HepG2 (cell line): ENCODE results near the gene SIRPA. TPM values are rescaled to one million over a fixed set of nuclear protein-coding genes. Genes with fewer than 3 reads are reported as not detected.

Experiments used
- CENPX ChIP-seq: sonication (generic); formaldehyde crosslinking; IDR thresholded peaks from 2 replicates; pipeline ENCODE4 v1.9.0; 2021; ENCODE audit warnings: mild to moderate bottlenecking, missing genetic modification reagents, moderate library complexity
- IRF2 ChIP-seq: IDR thresholded peaks from 2 replicates; pipeline ENCODE4 v1.6.1; 2018; ENCODE audit warnings: missing genetic modification reagents, missing compliant biosample characterization
- KLF6 ChIP-seq: IDR thresholded peaks from 2 replicates; pipeline ENCODE4 v1.8.0; 2016; ENCODE audit warnings: missing biosample characterization, missing genetic modification reagents
- MTF2 ChIP-seq: sonication (generic); formaldehyde crosslinking; IDR thresholded peaks from 2 replicates; pipeline ENCODE4 v1.5.0; 2020; ENCODE audit warnings: missing genetic modification reagents, borderline replicate concordance
- SMARCC2 ChIP-seq: fragments of 450-650 bp; IDR thresholded peaks from 2 replicates; pipeline ENCODE4 v1.6.1; 2017; ENCODE audit warnings: antibody characterized with exemption, mild to moderate bottlenecking
- SNAPC2 ChIP-seq: sonication (generic); formaldehyde crosslinking; IDR thresholded peaks from 2 replicates; pipeline ENCODE4 v1.8.1; 2022; ENCODE audit warnings: mild to moderate bottlenecking, missing genetic modification reagents
- ZFP90 ChIP-seq: sonication (generic); formaldehyde crosslinking; IDR thresholded peaks from 2 replicates; pipeline ENCODE4 v1.8.0; 2022; ENCODE audit warnings: missing genetic modification reagents, mild to moderate bottlenecking, inconsistent platforms, borderline replicate concordance
- ZFYVE20 ChIP-seq: sonication (generic); formaldehyde crosslinking; IDR thresholded peaks from 2 replicates; pipeline ENCODE4 v1.8.0; 2023; ENCODE audit warnings: low read depth, mild to moderate bottlenecking, moderate library complexity, missing genetic modification reagents, borderline replicate concordance
- ZNF17 ChIP-seq: sonication (generic); formaldehyde crosslinking; IDR thresholded peaks from 2 replicates; pipeline ENCODE4 v1.5.0; 2020; ENCODE audit warnings: mild to moderate bottlenecking, missing genetic modification reagents
- ZNF317 ChIP-seq: sonication (generic); formaldehyde crosslinking; IDR thresholded peaks from 2 replicates; pipeline ENCODE4 v1.5.0; 2020; ENCODE audit warnings: mild to moderate bottlenecking, missing genetic modification reagents
- ZNF33B ChIP-seq: sonication (generic); formaldehyde crosslinking; IDR thresholded peaks from 2 replicates; pipeline ENCODE4 v1.5.1; 2020; ENCODE audit warnings: mild to moderate bottlenecking, missing genetic modification reagents
- ZNF780A ChIP-seq: sonication (generic); formaldehyde crosslinking; IDR thresholded peaks from 2 replicates; pipeline ENCODE4 v1.8.0; 2022; ENCODE audit warnings: mild to moderate bottlenecking, missing genetic modification reagents, moderate library complexity
- polyA plus RNA-seq, 8 experiments: library from polyadenylated mRNA; depleted of rRNA in 3 of 8; stranded (reverse) in 7 of 8; unstranded in 1 of 8; fragments of >200 nt; fragmentation: Illumina TruSeq in 4 of 8; extraction: Trizol in 4 of 8; gene quantifications; 2 replicates each; pipeline versions ENCODE4 v1.2.1 to v1.2.3, GENCODE V29; 2011 to 2016; ENCODE audit warnings: low read depth in 4 of 8, missing spikeins in 1 of 8, mixed read lengths in 1 of 8; ENCODE audit not compliant: insufficient read depth in 1 of 8
- total RNA-seq, 5 experiments: library from RNA; depleted of rRNA; stranded (reverse); fragments of >200 nt; fragmentation: Illumina TruSeq; extraction: Trizol; gene quantifications; 2 replicates each; pipeline ENCODE4 v1.2.3, GENCODE V29; 2016; ENCODE audit warnings: low read depth in 1 of 5
- TF ChIP-seq, protein P1 (sequence below): sonication (generic); formaldehyde crosslinking; IDR thresholded peaks from 2 replicates; pipeline ENCODE4 v1.4.0; 2020; ENCODE audit warnings: missing genetic modification reagents, borderline replicate concordance
- TF ChIP-seq, protein P2 (sequence below): sonication (generic); formaldehyde crosslinking; conservative IDR thresholded peaks from 2 replicates; pipeline ENCODE4 v1.4.0; 2020; ENCODE audit warnings: missing genetic modification reagents
- TF ChIP-seq, protein P3 (sequence below): sonication (generic); formaldehyde crosslinking; IDR thresholded peaks from 2 replicates; pipeline ENCODE4 v1.8.1; 2023; ENCODE audit warnings: mild to moderate bottlenecking, missing genetic modification reagents, borderline replicate concordance
- TF ChIP-seq, protein P4 (sequence below): sonication (generic); formaldehyde crosslinking; IDR thresholded peaks from 2 replicates; pipeline ENCODE4 v1.5.0; 2020; ENCODE audit warnings: mild to moderate bottlenecking, missing genetic modification reagents
- TF ChIP-seq, protein P5 (sequence below): sonication (generic); formaldehyde crosslinking; IDR thresholded peaks from 2 replicates; pipeline ENCODE4 v1.4.0; 2020; ENCODE audit warnings: missing genetic modification reagents

SIRPA gene
- total and polyA plus RNA-seq, 2 of the 13 experiments (the other 11 are each of a cell fraction or from before 2014, with no cell fraction given): 7.2 to 17.6 TPM

DNA sequence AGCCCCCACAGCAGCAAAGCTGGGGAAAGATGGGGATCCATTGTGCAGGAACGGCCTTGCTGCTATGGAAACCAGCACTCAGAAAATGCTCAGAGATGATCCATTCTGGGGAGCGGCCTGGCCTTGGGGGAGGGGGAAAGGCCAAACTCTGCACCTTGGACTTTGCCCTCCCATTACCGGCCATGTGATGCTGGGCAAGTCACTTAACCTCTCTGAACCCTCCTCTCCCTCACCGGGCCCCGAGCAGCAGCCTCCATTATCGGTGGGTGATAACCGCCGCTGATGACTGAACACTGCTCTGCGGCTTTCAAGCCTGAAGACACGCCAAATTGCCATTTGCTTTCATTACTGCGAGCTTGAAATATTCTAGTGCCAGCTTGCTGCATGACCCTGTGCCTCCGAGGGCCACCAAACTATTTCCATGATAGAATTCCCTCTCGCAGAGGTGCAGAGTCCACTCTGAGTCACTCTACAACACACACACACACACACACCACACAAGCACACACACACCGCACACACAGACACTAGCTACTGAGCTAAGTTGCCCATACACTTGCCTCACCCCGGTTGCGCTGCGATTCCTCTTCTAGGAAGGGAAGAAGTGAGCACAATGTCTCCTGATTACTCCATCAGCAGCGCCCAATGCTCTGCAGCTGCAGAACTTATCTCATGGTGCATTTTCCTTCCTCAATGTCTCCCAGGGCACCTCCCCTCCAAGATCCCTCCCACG is 20.6 kb upstream of the SIRPA start (continued):
- TF ChIP-seq, protein P1, sequence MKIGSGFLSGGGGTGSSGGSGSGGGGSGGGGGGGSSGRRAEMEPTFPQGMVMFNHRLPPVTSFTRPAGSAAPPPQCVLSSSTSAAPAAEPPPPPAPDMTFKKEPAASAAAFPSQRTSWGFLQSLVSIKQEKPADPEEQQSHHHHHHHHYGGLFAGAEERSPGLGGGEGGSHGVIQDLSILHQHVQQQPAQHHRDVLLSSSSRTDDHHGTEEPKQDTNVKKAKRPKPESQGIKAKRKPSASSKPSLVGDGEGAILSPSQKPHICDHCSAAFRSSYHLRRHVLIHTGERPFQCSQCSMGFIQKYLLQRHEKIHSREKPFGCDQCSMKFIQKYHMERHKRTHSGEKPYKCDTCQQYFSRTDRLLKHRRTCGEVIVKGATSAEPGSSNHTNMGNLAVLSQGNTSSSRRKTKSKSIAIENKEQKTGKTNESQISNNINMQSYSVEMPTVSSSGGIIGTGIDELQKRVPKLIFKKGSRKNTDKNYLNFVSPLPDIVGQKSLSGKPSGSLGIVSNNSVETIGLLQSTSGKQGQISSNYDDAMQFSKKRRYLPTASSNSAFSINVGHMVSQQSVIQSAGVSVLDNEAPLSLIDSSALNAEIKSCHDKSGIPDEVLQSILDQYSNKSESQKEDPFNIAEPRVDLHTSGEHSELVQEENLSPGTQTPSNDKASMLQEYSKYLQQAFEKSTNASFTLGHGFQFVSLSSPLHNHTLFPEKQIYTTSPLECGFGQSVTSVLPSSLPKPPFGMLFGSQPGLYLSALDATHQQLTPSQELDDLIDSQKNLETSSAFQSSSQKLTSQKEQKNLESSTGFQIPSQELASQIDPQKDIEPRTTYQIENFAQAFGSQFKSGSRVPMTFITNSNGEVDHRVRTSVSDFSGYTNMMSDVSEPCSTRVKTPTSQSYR (CRISPR knock-in tag): peak; percentile 98
- TF ChIP-seq, protein P2, sequence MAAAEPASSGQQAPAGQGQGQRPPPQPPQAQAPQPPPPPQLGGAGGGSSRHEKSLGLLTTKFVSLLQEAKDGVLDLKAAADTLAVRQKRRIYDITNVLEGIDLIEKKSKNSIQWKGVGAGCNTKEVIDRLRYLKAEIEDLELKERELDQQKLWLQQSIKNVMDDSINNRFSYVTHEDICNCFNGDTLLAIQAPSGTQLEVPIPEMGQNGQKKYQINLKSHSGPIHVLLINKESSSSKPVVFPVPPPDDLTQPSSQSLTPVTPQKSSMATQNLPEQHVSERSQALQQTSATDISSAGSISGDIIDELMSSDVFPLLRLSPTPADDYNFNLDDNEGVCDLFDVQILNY (CRISPR knock-in tag): no peak
- TF ChIP-seq ZNF780A (CRISPR knock-in tag): no peak
- no peak for TF ChIP-seq ZNF17
- TF ChIP-seq ZFYVE20: no peak
- no peak for TF ChIP-seq ZNF33B (CRISPR knock-in tag)
- no peak for TF ChIP-seq SMARCC2
- TF ChIP-seq SNAPC2 (CRISPR knock-in tag): no peak
- TF ChIP-seq, protein P3, sequence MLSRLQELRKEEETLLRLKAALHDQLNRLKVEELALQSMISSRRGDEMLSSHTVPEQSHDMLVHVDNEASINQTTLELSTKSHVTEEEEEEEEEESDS (CRISPR knock-in tag): no peak
- no peak for TF ChIP-seq ZFP90 (CRISPR knock-in tag)
- TF ChIP-seq, protein P4, sequence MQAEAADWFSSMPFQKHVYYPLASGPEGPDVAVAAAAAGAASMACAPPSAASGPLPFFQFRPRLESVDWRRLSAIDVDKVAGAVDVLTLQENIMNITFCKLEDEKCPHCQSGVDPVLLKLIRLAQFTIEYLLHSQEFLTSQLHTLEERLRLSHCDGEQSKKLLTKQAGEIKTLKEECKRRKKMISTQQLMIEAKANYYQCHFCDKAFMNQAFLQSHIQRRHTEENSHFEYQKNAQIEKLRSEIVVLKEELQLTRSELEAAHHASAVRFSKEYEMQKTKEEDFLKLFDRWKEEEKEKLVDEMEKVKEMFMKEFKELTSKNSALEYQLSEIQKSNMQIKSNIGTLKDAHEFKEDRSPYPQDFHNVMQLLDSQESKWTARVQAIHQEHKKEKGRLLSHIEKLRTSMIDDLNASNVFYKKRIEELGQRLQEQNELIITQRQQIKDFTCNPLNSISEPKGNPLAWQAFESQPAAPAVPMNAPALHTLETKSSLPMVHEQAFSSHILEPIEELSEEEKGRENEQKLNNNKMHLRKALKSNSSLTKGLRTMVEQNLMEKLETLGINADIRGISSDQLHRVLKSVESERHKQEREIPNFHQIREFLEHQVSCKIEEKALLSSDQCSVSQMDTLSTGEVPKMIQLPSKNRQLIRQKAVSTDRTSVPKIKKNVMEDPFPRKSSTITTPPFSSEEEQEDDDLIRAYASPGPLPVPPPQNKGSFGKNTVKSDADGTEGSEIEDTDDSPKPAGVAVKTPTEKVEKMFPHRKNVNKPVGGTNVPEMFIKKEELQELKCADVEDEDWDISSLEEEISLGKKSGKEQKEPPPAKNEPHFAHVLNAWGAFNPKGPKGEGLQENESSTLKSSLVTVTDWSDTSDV (CRISPR knock-in tag): no peak
- no peak for TF ChIP-seq IRF2 (CRISPR knock-in tag)
- TF ChIP-seq KLF6 (CRISPR knock-in tag): no peak
- no peak for TF ChIP-seq CENPX (CRISPR knock-in tag)
- TF ChIP-seq, protein P5, sequence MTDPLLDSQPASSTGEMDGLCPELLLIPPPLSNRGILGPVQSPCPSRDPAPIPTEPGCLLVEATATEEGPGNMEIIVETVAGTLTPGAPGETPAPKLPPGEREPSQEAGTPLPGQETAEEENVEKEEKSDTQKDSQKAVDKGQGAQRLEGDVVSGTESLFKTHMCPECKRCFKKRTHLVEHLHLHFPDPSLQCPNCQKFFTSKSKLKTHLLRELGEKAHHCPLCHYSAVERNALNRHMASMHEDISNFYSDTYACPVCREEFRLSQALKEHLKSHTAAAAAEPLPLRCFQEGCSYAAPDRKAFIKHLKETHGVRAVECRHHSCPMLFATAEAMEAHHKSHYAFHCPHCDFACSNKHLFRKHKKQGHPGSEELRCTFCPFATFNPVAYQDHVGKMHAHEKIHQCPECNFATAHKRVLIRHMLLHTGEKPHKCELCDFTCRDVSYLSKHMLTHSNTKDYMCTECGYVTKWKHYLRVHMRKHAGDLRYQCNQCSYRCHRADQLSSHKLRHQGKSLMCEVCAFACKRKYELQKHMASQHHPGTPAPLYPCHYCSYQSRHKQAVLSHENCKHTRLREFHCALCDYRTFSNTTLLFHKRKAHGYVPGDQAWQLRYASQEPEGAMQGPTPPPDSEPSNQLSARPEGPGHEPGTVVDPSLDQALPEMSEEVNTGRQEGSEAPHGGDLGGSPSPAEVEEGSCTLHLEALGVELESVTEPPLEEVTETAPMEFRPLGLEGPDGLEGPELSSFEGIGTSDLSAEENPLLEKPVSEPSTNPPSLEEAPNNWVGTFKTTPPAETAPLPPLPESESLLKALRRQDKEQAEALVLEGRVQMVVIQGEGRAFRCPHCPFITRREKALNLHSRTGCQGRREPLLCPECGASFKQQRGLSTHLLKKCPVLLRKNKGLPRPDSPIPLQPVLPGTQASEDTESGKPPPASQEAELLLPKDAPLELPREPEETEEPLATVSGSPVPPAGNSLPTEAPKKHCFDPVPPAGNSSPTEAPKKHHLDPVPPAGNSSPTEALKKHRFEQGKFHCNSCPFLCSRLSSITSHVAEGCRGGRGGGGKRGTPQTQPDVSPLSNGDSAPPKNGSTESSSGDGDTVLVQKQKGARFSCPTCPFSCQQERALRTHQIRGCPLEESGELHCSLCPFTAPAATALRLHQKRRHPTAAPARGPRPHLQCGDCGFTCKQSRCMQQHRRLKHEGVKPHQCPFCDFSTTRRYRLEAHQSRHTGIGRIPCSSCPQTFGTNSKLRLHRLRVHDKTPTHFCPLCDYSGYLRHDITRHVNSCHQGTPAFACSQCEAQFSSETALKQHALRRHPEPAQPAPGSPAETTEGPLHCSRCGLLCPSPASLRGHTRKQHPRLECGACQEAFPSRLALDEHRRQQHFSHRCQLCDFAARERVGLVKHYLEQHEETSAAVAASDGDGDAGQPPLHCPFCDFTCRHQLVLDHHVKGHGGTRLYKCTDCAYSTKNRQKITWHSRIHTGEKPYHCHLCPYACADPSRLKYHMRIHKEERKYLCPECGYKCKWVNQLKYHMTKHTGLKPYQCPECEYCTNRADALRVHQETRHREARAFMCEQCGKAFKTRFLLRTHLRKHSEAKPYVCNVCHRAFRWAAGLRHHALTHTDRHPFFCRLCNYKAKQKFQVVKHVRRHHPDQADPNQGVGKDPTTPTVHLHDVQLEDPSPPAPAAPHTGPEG (CRISPR knock-in tag): no peak
- no peak for TF ChIP-seq MTF2 (CRISPR knock-in tag)
- no peak for TF ChIP-seq ZNF317 (CRISPR knock-in tag)
